ENCODE data around the gene WDR27.

Gene WDR27

DNA sequence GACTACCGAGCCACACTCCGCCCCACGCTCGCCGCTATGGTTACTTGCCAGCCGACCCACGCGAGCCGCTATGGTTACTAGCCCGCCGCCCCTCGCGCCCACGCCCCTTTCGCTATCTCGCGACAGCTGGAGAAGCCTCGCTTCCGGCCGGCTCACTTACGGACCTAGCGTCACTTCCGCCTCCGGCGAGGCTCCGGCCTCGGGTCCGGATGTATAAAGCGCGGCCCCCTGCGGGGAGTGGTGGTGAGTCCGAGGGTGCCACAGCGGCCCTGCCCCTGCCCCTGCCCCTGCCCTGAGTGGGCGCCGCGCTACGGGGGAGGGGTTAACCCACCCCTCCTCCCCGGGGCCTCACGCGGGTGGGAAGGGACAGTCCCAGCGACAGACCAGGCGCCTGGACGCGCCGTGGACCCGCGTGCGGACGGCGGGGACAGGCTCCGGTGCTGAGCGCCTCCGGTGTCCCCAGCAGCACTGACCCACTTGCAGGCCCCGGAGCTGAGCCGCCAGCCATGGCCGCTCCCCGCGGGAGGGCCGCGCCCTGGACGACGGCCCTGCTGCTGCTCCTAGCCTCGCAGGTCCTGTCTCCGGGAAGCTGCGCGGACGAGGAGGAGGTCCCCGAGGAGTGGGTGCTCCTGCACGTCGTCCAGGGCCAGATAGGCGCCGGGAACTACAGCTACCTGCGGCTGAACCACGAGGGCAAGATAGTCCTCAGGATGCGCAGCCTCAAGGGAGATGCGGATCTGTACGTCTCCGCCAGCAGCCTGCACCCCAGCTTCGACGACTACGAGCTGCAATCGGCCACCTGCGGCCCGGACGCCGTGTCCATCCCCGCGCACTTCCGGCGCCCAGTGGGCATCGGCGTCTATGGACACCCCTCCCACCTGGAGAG, at the start of gene WDR27, which contains the start of gene C6orf120:
Gene WDR27 (minus strand): TSS at position 76 of the 886 bp plus-strand sequence. CDS start 13,024 bp downstream, outside the sequence.
Gene C6orf120 (plus strand): TSS at position 173 of the 886 bp plus-strand sequence. CDS start 334 bp downstream, at position 507.
- H3K9ac ChIP-seq, result peak within 1 kb of the TSS; percentile 95

DNA sequence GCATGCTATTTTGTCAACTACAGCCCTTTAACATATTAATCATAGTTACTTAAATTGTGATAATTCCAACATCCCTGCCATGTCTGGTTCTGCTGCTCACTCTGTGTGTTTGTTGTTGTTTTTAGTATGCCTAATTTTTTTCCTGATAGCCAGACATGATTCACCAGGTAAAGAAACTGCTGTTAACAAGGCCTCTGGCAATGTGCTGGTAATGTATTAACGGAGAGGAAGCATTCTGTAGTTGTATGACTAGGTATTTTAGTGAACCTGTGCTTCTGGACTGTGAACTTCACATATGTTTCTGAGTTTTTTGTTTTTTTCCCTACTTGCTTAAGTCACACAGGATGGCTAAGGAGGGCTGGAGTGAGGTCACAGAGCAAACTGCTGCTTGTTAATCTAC, 44.7 kb upstream of the WDR27 start:
- H3K4me3 ChIP-seq, result no peak overlapping the region
- H3K9me3 ChIP-seq, result peaks cover 9% of the 10 kb centered on the region; the same call in 1 of the 2 replicates
- H3K4me2 ChIP-seq, result no peak overlapping the region
- H3K27me3 ChIP-seq, result no peaks in the 10 kb centered on the region
- H3K36me3 ChIP-seq, result 0 out of 2 replicates have a peak, but pooled peaks cover 3% of the 10 kb centered on the region
- H4K20me1 ChIP-seq, result no peaks in the 10 kb centered on the region
- H3K9ac ChIP-seq, result no peak overlapping the region
- no peak overlapping the region for H3K27ac ChIP-seq
- no peak for TF ChIP-seq Cebpa-rat (IDR thresholded peaks at IDR 0.05)
- H3K4me1 ChIP-seq, result peaks cover 14% of the 10 kb centered on the region

More for the DNA sequence above, at the start of gene WDR27, which contains the start of gene C6orf120:
- H3K27ac ChIP-seq, result peak within 1 kb of the TSS; percentile 94
- H3K4me3 ChIP-seq, result peak within 1 kb of the TSS; percentile 92
- H3K9me3 ChIP-seq, result peaks cover 7% of the 10 kb centered on the region
- no peaks in the 10 kb centered on the region for H3K27me3 ChIP-seq
- H4K20me1 ChIP-seq, result peaks cover 52% of the 10 kb centered on the region
- H3K4me1 ChIP-seq, result peaks cover 58% of the 10 kb centered on the region
- peaks cover 27% of the 10 kb centered on the region for H3K36me3 ChIP-seq
- H3K4me2 ChIP-seq, result peak within 1 kb of the TSS; percentile 90
- no peak for TF ChIP-seq Cebpa-rat (IDR thresholded peaks at IDR 0.05)

DNA sequence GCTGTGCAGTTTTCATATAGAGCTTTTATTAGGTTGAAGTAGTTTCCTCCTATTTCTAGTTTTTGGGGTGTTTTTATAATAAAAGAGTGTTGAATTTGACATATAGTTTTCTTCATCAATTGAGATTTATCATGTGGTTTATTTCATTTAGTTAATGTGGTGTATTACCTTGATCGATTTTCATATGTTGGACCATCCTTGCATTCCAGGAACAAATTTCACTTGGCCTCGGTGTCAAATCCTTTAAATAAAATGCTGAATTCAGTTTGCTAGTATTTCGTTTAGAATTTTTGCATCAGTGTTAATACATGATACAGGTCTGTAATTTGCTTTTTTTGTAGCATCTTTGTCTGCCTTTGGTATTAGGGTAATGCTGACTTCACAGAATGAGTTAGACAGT, 43.6 kb upstream of the WDR27 start:
- Histone ChIP-seq H3K27me3 (no peaks in the 10 kb centered on the region), H3K4me2 (no peak overlapping the region), H3K9me3 (peaks cover 9% of the 10 kb centered on the region; the same call in 1 of the 2 replicates), H3K27ac (no peak overlapping the region), H3K4me3 (no peak overlapping the region), H3K4me1 (peaks cover 10% of the 10 kb centered on the region), H3K36me3 (0 out of 2 replicates have a peak, but pooled peaks cover 3% of the 10 kb centered on the region), H3K9ac (no peak overlapping the region), H4K20me1 (no peaks in the 10 kb centered on the region)
- TF ChIP-seq Cebpa-rat (IDR thresholded peaks at IDR 0.05), result no peak

DNA sequence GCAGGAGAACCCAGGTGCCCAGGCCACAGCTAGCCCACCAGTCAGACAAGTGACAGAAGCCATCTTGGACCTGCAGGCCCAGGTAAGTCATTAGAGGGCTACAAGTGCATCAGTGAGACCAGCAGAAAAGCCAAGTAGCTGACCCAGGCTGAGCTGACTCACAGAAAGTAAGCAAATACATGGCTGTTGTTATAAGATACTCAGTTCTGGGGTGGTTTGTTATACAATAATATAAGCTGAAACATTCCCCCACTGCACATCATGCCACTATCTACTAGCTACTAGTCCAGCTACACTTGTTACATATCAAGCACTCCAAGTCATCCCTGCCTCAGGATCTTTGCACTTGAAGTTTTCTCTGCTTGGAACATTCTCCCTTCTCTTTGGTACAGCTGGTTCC, 39.5 kb upstream of the WDR27 start:
- Histone ChIP-seq H3K36me3 (no peaks in the 10 kb centered on the region), H3K27ac (no peak overlapping the region), H3K27me3 (no peaks in the 10 kb centered on the region), H3K9ac (no peak overlapping the region), H3K4me1 (peaks cover 8% of the 10 kb centered on the region), H3K4me2 (no peak overlapping the region), H4K20me1 (no peaks in the 10 kb centered on the region), H3K9me3 (peaks cover 5% of the 10 kb centered on the region; the same call in 1 of the 2 replicates), H3K4me3 (no peak overlapping the region)
- TF ChIP-seq Cebpa-rat (IDR thresholded peaks at IDR 0.05), result no peak

DNA sequence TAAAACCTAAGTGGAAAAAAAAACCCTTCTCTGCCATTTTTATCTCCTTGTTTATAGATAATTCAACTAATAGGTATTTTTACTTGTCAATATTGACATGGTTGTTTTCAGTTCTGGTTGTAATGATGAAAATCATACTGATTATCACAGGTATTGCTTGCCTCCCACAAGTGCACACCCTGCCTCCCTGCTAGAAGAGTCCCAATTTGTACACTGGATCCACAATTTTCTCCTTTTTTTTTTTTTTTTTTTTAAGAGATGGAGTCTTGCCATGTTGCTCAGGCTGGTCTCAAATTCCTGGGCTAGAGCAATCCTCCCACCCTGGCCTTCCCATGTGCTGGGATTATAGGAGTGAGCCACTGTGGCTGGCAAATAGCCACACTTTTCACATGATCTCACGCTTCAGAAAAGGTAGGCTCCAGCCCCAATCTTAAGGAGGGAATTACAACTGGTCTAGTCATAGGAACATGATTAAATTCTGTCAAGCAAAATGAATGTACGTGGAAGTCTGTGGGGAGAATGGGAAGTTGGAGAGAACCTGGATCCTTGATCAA, 37.2 kb upstream of the WDR27 start:
- Histone ChIP-seq H3K36me3 (no peaks in the 10 kb centered on the region), H3K4me2 (no peak overlapping the region), H3K27me3 (no peaks in the 10 kb centered on the region), H3K9ac (no peak overlapping the region), H4K20me1 (no peaks in the 10 kb centered on the region), H3K4me1 (peaks cover 9% of the 10 kb centered on the region), H3K27ac (no peak overlapping the region), H3K9me3 (no peaks in the 10 kb centered on the region), H3K4me3 (no peak overlapping the region)
- TF ChIP-seq Cebpa-rat (IDR thresholded peaks at IDR 0.05), result no peak

DNA sequence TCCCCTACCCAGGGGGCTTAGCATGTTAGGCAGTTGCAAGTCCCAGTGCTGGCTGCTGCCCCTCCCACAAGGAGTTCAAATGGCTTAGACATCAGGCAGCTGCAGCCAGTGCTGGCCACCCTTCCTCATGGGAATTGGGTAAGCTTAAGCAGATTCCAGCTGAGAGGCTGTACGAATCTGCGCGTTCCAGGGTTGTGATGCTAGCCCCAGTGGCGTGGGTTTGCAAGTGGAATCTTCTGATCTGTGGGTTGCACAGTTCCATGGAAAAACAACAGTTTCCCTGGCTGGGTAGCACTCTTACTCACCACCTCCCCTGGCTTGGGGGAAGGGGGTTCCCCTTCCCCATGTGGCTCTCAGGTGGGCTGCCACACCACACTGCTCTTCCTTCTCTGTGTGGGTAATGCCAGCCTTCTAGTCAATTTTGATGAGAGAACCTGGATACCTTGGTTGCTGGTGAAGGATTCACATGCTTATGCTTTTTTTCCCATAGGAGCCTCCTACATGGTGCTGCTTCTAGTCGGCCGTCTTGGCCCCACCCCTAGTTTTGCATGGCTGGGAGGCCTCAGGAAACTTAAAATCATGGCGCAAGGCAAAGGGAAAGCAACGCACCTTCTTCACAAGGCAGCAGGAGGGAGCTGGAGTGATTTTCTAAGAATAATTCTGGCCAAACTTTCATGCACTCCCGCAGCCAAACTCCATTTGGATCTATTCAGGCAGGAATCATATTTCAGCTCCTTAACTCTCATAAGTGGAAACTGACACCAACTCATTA, 36.6 kb upstream of the WDR27 start:
- Histone ChIP-seq H3K4me2 (no peak overlapping the region; the same call in 1 of the 2 replicates), H3K9ac (no peak overlapping the region), H3K4me3 (no peak overlapping the region), H4K20me1 (no peaks in the 10 kb centered on the region), H3K9me3 (no peaks in the 10 kb centered on the region), H3K4me1 (peaks cover 12% of the 10 kb centered on the region), H3K36me3 (no peaks in the 10 kb centered on the region), H3K27me3 (no peaks in the 10 kb centered on the region), H3K27ac (no peak overlapping the region)
- TF ChIP-seq Cebpa-rat (IDR thresholded peaks at IDR 0.05), result no peak

DNA sequence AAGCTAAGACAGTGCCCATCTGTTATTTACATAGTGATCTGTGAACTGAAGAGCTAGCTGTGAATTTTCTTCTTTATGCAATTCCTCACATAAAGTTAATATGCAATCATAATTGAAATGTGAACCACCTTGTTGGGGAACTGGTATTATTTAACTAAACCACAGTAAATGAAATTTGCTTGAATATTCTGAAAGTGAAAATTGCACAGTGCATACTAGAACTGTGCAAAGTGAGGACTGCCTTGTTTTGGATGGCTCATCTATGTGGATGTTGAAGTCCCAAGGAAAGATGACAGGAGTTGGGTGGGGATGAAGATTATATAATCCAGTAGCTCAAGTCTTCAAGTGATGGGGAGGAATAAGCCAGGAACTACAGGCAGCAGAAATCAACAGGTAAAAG, 28.1 kb upstream of the WDR27 start:
- Histone ChIP-seq H4K20me1 (no peaks in the 10 kb centered on the region), H3K27ac (no peak overlapping the region), H3K4me1 (peaks cover 17% of the 10 kb centered on the region), H3K9ac (no peak overlapping the region), H3K4me2 (no peak overlapping the region), H3K27me3 (no peaks in the 10 kb centered on the region), H3K4me3 (no peak overlapping the region), H3K36me3 (no peaks in the 10 kb centered on the region), H3K9me3 (no peaks in the 10 kb centered on the region)
- no peak for TF ChIP-seq Cebpa-rat (IDR thresholded peaks at IDR 0.05)

DNA sequence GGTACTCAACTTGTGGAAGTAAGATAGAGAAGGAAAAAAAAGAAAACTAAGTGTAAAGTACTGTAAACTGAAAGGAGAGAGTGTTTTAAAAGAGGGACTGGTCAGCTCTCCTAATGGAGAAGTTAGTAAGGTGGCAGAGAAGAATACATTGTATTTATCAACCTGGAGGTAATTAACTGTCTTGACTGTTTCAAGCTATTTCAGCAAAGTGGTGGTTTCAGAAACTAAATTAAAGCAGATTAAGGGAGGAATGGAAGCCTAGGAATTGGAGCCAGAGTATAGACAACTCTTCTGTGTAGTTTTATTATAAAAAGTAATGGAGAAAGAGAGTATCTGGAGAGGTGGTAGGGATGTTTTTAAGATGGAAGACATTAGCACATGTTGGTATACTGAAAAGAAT, 25.1 kb upstream of the WDR27 start:
- Histone ChIP-seq H3K4me1 (peaks cover 22% of the 10 kb centered on the region), H3K27ac (no peak overlapping the region), H3K36me3 (no peaks in the 10 kb centered on the region), H4K20me1 (peaks cover 17% of the 10 kb centered on the region), H3K4me3 (no peak overlapping the region), H3K27me3 (no peaks in the 10 kb centered on the region), H3K9ac (no peak overlapping the region), H3K9me3 (no peaks in the 10 kb centered on the region), H3K4me2 (no peak overlapping the region; the same call in 1 of the 2 replicates)
- no peak for TF ChIP-seq Cebpa-rat (IDR thresholded peaks at IDR 0.05)

DNA sequence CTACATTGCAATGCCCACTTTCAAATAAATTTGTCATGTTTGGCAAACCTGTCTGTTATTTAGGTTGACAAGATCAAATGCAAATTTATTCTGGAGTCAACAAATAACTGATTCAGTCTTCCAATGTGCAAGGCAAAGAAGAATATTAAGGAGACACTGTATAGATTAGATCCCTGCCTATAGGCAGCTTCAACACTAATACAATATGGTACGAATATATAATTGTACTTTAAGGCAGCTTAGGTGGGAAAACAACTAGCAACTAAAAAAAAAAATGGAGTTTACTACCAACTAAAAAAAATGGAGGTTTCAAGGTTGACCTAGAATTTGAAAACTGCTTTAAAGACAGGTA, 24.2 kb upstream of the WDR27 start:
- H3K36me3 ChIP-seq, result no peaks in the 10 kb centered on the region
- no peaks in the 10 kb centered on the region for H3K27me3 ChIP-seq
- H3K4me1 ChIP-seq, result peaks cover 31% of the 10 kb centered on the region
- H3K4me3 ChIP-seq, result peak overlapping the region; percentile 86; the same call in 1 of the 2 replicates
- H3K27ac ChIP-seq, result no peak overlapping the region
- TF ChIP-seq Cebpa-rat (IDR thresholded peaks at IDR 0.05), result no peak
- H4K20me1 ChIP-seq, result peaks cover 27% of the 10 kb centered on the region
- peak overlapping the region; percentile 96; the same call in 1 of the 2 replicates for H3K9ac ChIP-seq
- no peaks in the 10 kb centered on the region for H3K9me3 ChIP-seq
- H3K4me2 ChIP-seq, result peak overlapping the region; percentile 93

Data from BLaER1 (cell line).